ENCODE results near the gene NEK3.
"Not testable (repeated sequence)": the region's sequence is repeated elsewhere in the genome, so short reads cannot be mapped to it uniquely, and the experiment has no call there.

Gene NEK3

GRCh38 chr13:52159159-52159982, at the start of gene NEK3:
TSS of gene NEK3 (minus strand) at chr13:52159597. CDS start at chr13:52156191, 3,406 bp downstream.
- DNase-seq: peak; percentile 59

- DNase-seq: not testable (repeated sequence)
These were observed 49.0 kb upstream of the NEK3 start for GRCh38 chr13:52208384-52208783.

- DNase-seq: not testable (repeated sequence)
These were observed 48.5 kb upstream of the NEK3 start for GRCh38 chr13:52207896-52208295.

- DNase-seq: not testable (repeated sequence)
These were observed 47.9 kb upstream of the NEK3 start for GRCh38 chr13:52207337-52207736.

GRCh38 chr13:52204546-52204945, 45.1 kb upstream of the NEK3 start:
- not testable (repeated sequence) for DNase-seq

DNA sequence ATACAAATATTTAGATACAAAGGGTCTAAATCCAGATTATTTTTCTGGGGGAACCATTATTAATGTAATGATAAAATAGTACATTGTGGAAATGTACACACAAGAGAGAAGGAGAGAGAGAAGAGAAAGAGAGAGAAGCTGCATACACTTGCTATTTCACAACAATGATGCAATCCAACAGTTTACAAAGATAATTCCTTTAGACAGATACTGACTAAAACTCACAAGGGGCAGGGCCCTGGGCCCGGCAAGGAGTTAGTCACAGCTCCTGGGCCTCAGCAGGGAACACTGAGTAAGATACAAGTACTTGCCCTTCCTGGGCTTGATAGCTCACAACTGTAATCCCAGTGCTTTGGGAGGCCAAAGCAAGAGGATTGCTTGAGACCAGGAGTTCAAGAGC, 44.5 kb upstream of the NEK3 start:
- DNase-seq: not testable (repeated sequence)

- not testable (repeated sequence) for DNase-seq
These were observed 43.1 kb upstream of the NEK3 start for GRCh38 chr13:52202506-52202905.

- DNase-seq: peak; percentile 36
These were observed 42.2 kb upstream of the NEK3 start for GRCh38 chr13:52201439-52202193.

GRCh38 chr13:52195401-52195837, 36.0 kb upstream of the NEK3 start:
- DNase-seq: peak; percentile 81

DNA sequence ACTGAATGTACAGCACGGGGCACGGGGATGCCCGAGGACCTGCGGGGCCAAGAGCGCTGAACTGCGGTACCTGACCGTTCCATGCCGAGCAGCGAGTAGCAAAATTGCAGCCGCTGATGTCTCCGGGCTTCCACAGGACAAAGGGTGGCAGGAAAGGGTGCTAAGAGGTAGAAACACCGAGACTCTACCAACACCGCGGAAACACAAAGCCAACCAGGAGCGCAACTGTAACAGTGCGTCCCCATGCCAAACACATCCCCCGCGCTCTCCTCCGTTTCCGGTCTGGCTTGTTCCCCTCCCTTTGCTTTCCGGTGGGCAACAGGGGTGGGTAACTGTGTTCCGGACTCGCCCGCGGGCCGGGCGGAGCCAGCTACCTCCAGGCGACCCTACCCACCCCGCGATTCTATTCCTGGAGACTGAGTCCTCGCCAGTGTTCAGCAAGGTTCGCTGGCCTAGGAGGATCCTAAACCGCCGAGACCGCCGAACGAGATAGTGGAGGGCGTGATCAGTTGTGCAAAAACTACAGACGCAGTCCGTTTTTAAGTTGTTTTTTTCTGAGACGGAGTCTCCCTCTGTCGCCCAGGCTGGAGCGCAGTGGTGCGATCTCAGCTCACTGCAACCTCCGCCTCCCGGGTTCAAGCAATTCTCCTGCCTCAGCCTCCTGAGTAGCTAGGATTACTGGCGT, 34.9 kb upstream of the NEK3 start:
- peak; percentile 93 for DNase-seq

- DNase-seq: peak; percentile 9
These were observed 34.3 kb upstream of the NEK3 start for GRCh38 chr13:52193587-52194183.

DNA sequence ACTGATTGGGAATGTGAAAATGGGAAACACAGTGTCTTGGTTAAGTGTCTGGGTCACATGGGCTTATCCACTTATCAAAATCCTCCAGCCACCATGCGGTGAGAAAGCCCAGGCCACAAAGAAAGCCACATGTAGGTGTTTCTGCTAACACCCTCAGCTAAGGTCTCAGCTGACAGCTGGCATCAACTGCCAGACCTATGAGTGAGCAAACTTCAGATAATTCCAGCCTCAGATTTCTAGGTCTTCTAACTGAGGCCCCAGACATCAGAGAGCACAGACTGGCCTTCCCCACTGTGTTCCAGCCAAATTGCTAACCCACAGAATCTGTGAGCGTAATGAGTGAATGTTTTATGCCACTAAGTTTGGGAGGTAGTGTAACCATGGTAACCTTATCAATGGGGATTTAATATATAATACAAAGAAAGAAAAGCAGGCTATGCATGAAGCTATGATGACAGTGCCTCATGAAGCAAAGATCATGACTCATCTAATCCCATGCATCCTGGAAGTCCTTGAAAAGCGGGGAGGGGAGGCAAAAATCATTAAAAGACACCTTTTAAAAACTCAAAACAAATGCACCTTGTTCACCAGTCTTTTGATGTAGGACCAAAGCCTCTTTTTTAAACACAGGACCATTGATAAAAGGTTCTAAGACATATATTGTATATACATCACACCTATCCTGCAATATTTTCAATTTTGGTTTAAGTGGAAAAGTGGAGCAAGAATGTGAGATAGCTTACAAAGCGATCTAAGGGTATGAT, 28.2 kb upstream of the NEK3 start:
- DNase-seq: peak; percentile 15

DNA sequence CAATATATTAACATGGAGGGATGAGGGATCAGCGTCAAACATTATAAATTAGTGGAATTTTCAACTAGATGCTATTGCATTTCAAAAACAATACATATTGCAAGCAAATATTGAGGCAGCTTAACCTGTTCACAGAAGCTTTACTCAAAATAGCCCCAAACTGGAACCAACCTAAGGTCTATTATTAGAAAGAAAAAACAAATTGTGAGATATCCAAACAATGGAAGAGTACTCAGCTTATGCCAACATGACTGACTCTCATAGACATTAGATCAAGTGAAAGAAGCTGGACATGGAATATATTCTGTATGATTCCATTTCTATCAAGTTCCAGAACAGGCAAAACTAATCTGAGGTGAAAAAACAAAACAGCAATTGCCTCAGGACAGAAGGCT, 27.6 kb upstream of the NEK3 start:
- no peak for DNase-seq

GRCh38 chr13:52181316-52181954, 22.0 kb upstream of the NEK3 start:
- peak; percentile 31 for DNase-seq

DNA sequence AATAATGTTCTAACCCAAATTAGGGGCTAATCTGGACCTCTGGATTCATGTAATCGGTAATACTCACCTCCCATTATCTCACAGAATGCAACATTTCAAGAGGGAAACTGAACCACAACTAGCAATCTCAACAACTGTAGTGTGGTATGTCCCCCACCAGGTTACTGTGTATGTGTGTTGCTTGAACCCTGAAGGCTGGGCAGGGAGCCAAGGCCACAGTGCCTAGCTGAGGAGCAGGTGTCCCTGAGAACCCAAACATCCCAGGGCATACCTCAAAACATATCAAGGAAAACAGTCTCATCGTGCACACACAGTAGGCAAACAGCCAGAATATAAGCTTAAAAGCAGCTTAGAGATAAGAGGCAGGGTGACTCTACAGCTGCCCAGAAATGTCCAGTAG, 20.5 kb upstream of the NEK3 start:
- no peak for DNase-seq

- no peak for DNase-seq
These were observed 17.9 kb upstream of the NEK3 start for GRCh38 chr13:52177276-52177675.

DNA sequence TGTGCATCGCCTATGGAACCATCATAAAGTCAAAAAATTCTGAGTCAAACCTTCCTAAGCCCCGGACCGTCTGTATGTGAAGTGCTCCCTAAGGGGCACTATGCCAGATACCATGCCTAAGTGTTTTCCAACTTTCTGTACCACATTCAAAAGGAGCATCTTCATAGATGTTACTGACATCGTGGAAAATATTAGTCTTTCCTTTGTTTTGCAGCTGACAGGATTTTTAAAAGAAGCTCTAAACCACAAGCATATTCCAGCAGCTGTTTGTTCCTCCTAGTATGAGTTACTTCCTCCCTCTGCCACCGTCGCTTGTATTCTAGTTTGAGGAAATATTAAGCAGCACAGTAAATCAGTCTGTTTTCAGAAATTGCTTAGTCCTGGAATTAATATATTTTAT, 14.6 kb upstream of the NEK3 start:
- DNase-seq: peak; percentile 16

DNA sequence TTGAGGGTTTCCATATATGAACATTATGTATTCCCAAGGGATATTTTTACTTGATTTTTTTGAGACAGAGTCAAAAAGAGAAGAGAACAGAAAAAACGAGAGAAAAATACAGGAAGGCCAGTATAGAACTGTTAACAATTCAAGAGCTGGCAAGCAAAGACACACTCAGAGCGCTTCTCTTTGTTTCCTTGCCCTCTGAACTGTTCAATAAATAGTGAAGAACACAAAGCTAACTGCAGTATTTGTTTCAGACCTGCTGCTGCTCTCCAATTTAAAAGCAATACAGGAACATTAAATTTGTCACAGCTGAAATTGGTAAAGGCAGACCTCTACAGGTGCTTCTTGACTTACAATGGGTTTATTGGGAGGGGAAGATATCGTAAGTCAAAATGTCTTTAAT, 14.0 kb upstream of the NEK3 start:
- no peak for DNase-seq

- DNase-seq: not testable (repeated sequence)
These were observed 12.3 kb upstream of the NEK3 start for GRCh38 chr13:52171686-52172085.

GRCh38 chr13:52170828-52171391, 11.5 kb upstream of the NEK3 start:
- not testable (repeated sequence) for DNase-seq

DNA sequence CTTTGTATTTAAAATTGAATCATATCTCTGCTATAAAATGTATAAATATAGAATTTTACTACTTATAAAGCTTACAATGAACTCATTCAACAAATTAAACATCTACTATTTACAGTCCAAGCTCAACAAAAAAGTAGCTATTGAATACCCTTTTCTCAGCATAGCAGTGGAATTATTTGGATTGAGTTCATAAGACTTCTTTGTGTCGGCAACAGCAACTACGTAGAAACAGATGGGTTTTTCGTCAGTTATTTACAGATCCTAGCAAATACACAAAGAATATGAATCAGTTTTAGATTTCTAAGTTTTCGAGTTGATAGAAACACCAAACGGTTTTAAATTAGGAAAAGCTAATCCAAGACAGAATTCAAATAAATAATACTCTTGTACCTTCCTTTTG, 10.4 kb upstream of the NEK3 start:
- no peak for DNase-seq

Measured in activated CD4-positive, alpha-beta T cell treated with anti-CD3 and anti-CD28 coated beads, Interleukin-2, Interleukin-6, amounts not matched to agents 100 ng/mL and 50 ng/mL, durations not matched to agents 16 hours and 8 hours (primary cell).